GM12878 (cell line): ENCODE data around the gene BAX. TPM values are rescaled to one million over a fixed set of nuclear protein-coding genes. Genes with fewer than 3 reads are reported as not detected.

Experiments used
- ASH2L ChIP-seq: fragments of 300-600, 200-600 bp; sonication (generic); IDR thresholded peaks from 2 replicates; pipeline ENCODE4 v1.6.1; 2017; ENCODE audit warnings: low read depth, mild to moderate bottlenecking, borderline replicate concordance
- BRCA1 ChIP-seq: IDR thresholded peaks from 2 replicates; pipeline ENCODE4 v1.6.1; 2011; ENCODE audit warnings: low read depth, low read length, improper control_type of control experiment
- CBX3 ChIP-seq: fragments of 200-600 bp; sonication (generic); IDR thresholded peaks from 2 replicates; pipeline ENCODE4 v1.6.1; 2016; ENCODE audit warnings: low read depth, borderline replicate concordance
- CTCF ChIP-seq, 3 experiments: IDR thresholded peaks in 2 of 3; conservative IDR thresholded peaks in 1 of 3; 2 replicates each; pipeline ENCODE4 v1.5.1; 2011; ENCODE audit warnings: low read depth in 3 of 3, low read length in 3 of 3, mild to moderate bottlenecking in 3 of 3, control low read depth in 2 of 3, moderate library complexity in 2 of 3, inconsistent platforms in 1 of 3, mixed read lengths in 1 of 3; ENCODE audit not compliant: control insufficient read depth in 2 of 3, insufficient read depth in 1 of 3; ENCODE audit errors: extremely low read depth in 1 of 3
- EZH2 ChIP-seq: IDR thresholded peaks from 2 replicates; pipeline ENCODE4 v1.6.1; 2012; ENCODE audit warnings: low read depth, mild to moderate bottlenecking, control low read depth, inconsistent platforms, low read length, borderline replicate concordance; ENCODE audit not compliant: control insufficient read depth
- FOXM1 ChIP-seq: IDR thresholded peaks from 2 replicates; pipeline ENCODE4 v1.6.1; 2012; ENCODE audit warnings: low read depth, mild to moderate bottlenecking, inconsistent platforms, low read length, moderate library complexity
- HDAC6 ChIP-seq: fragments of 200-600 bp; sonication (generic); IDR thresholded peaks from one replicate; pipeline ENCODE4 v1.8.0; 2017; ENCODE audit warnings: antibody characterized with exemption; ENCODE audit not compliant: unreplicated experiment
- JUNB ChIP-seq: IDR thresholded peaks from 2 replicates; pipeline ENCODE4 v1.6.1; 2016; ENCODE audit warnings: antibody characterized with exemption, mild to moderate bottlenecking
- MEF2A ChIP-seq: IDR thresholded peaks from 2 replicates; pipeline ENCODE4 v1.6.1; 2011; ENCODE audit warnings: low read depth, mild to moderate bottlenecking, low read length, moderate library complexity; ENCODE audit not compliant: insufficient read depth
- NR2C1 ChIP-seq: fragments of 450-650 bp; IDR thresholded peaks from 2 replicates; pipeline ENCODE4 v1.6.1; 2017; ENCODE audit warnings: antibody characterized with exemption, mild to moderate bottlenecking, moderate library complexity
- NR2F1 ChIP-seq: fragments of 450-650 bp; conservative IDR thresholded peaks from 2 replicates; pipeline ENCODE4 v1.6.1; 2017; ENCODE audit warnings: mild to moderate bottlenecking
- PAX8 ChIP-seq: fragments of 450-650 bp; IDR thresholded peaks from 2 replicates; pipeline ENCODE4 v1.6.1; 2017; ENCODE audit warnings: mild to moderate bottlenecking, moderate library complexity
- PKNOX1 ChIP-seq: fragments of 450-650 bp; IDR thresholded peaks from 2 replicates; pipeline ENCODE4 v1.6.1; 2016; ENCODE audit warnings: mild to moderate bottlenecking
- POLR2AphosphoS2 ChIP-seq: IDR thresholded peaks from 2 replicates; pipeline ENCODE4 v1.6.1; 2011; ENCODE audit warnings: low read depth, mild to moderate bottlenecking, low read length, improper control_type of control experiment, moderate library complexity
- RELB ChIP-seq: fragments of 450-650 bp; IDR thresholded peaks from 2 replicates; pipeline ENCODE4 v1.6.1; 2017; ENCODE audit warnings: low read depth, mild to moderate bottlenecking, moderate library complexity
- RUNX3 ChIP-seq: IDR thresholded peaks from 2 replicates; pipeline ENCODE4 v1.6.1; 2012; ENCODE audit warnings: low read length, inconsistent platforms
- STAT3 ChIP-seq: IDR thresholded peaks from 2 replicates; pipeline ENCODE4 v1.6.1; 2011; ENCODE audit warnings: low read depth, low read length, improper control_type of control experiment
- TAF1 ChIP-seq: IDR thresholded peaks from 2 replicates; pipeline ENCODE4 v1.6.1; 2011; ENCODE audit warnings: mild to moderate bottlenecking, low read depth, low read length, borderline replicate concordance
- ZNF384 ChIP-seq: IDR thresholded peaks from 2 replicates; pipeline ENCODE4 v1.6.1; 2012; ENCODE audit warnings: low read depth, mild to moderate bottlenecking, low read length, improper control_type of control experiment, borderline replicate concordance
- ZNF687 ChIP-seq: fragments of 450-650 bp; IDR thresholded peaks from 2 replicates; pipeline ENCODE4 v1.6.1; 2017; ENCODE audit warnings: mild to moderate bottlenecking, moderate library complexity
- ZZZ3 ChIP-seq: IDR thresholded peaks from 2 replicates; pipeline ENCODE4 v1.6.1; 2011; ENCODE audit warnings: low read depth; ENCODE audit not compliant: control insufficient read depth, insufficient read length
- polyA plus RNA-seq, 11 experiments: library from polyadenylated mRNA; depleted of rRNA in 4 of 11; unstranded in 6 of 11; stranded (reverse) in 5 of 11; fragments of >200 nt; fragmentation: Nextera tagmentation in 4 of 11; fragmentation: Illumina TruSeq in 1 of 11; extraction: Ambion mirVana in 4 of 11; extraction: Trizol in 1 of 11; gene quantifications; 1 replicate in 1 of 11; 2 replicates in 10 of 11; pipeline versions ENCODE4 v1.2.1 to v1.2.3, GENCODE V29; 2011 to 2016; ENCODE audit warnings: inconsistent platforms in 2 of 11, missing spikeins in 2 of 11, low read depth in 1 of 11
- total RNA-seq, 4 experiments: library from RNA; depleted of rRNA in 3 of 4; stranded (reverse); fragments of >200 nt in 3 of 4; fragmentation: Illumina TruSeq in 1 of 4; extraction: Trizol in 1 of 4; gene quantifications; 2 replicates each; pipeline versions ENCODE4 v1.2.1 to v1.2.3, GENCODE V29; 2013 to 2021

BAX gene
- total and polyA plus RNA-seq, 10 of the 15 experiments (the other 5 are each of a cell fraction or from before 2014, with no cell fraction given) = 7.2 to 221 (median 137) TPM

GRCh38 chr19:48965040-48965805 lies 10.5 kb downstream of the BAX start, which contains the start of gene FTL (continued):
- TF ChIP-seq CTCF (IDR thresholded peaks at IDR 0.05 in 2 of 3, conservative IDR thresholded peaks at IDR 0.05 in 1 of 3; ENCODE audit: control insufficient read depth in 2 of 3, extremely low read depth in 1 of 3, insufficient read depth in 1 of 3, low read depth in 3 of 3, low read length in 3 of 3) (no peak), PAX8 (no peak), ZNF384 (no peak), PKNOX1 (0 out of 2 replicates have a peak, but pooled peaks have one; percentile 28), NR2C1 (no peak), MEF2A (no peak), CBX3 (no peak), BRCA1 (no peak), ZNF687 (peak; percentile 99), TAF1 (peak; percentile 94), EZH2 (no peak), POLR2AphosphoS2 (peak; percentile 100), ZZZ3 (no peak), JUNB (no peak), STAT3 (no peak), NR2F1 (no peak; the same call in 1 of the 2 replicates), RELB (peak; percentile 46; the same call in 1 of the 2 replicates), ASH2L (no peak), FOXM1 (no peak), RUNX3 (peak; percentile 73), HDAC6 (peak; percentile 93)
